ENCODE data around the gene SYNGR2. TPM values are rescaled to one million over a fixed set of nuclear protein-coding genes. Genes with fewer than 3 reads are reported as not detected.

Gene SYNGR2
- total and polyA plus RNA-seq, 12 donors: 92.8 to 200 (median 116) TPM

- no peak overlapping the region for H3K27ac ChIP-seq
- H3K4me1 ChIP-seq: peaks cover 31 to 71% (median 46%) of the 10 kb centered on the region in 9 donors
- no peaks in the 10 kb centered on the region for H3K27me3 ChIP-seq
- no peak for DNase-seq
- intact Hi-C loops (cut with DNase I): no loop called here
- no peak overlapping the region for H3K4me3 ChIP-seq
- 98% methylated on average over 5 of the region's 5 CpGs for WGBS, 2 donors
- no peak for TF ChIP-seq CTCF (IDR thresholded peaks at IDR 0.05)
- ATAC-seq: no peak
- H3K9me3 ChIP-seq: no peaks in the 10 kb centered on the region
- H3K36me3 ChIP-seq: peaks cover 0 to 84% (median 39%) of the 10 kb centered on the region in 9 donors
Measured at GRCh38 chr17:78123258-78123929, 45.0 kb upstream of the SYNGR2 start.

GRCh38 chr17:78124081-78124835 is 44.1 kb upstream of the SYNGR2 start:
- Histone ChIP-seq H3K9me3 (no peaks in the 10 kb centered on the region), H3K27ac (peak overlapping the region in 9 of 10 donors; percentile 89 to 98 (median 96)), H3K27me3 (no peaks in the 10 kb centered on the region), H3K36me3 (peaks cover 0 to 75% (median 35%) of the 10 kb centered on the region in 9 donors), H3K4me3 (peak overlapping the region in 2 of 10 donors; percentile 37 to 97), H3K4me1 (peaks cover 31 to 77% (median 50%) of the 10 kb centered on the region in 9 donors)
- intact Hi-C loops (cut with DNase I): no loop called here
- ATAC-seq (no peak), DNase-seq (peak in 1 of 2 donors; percentile 34)
- 78 to 81% methylated on average over 30 of the region's 30 CpGs for WGBS, 2 donors
- no peak for TF ChIP-seq CTCF (IDR thresholded peaks at IDR 0.05)

GRCh38 chr17:78124836-78125137 is 43.6 kb upstream of the SYNGR2 start:
- peak overlapping the region in 7 of 10 donors; percentile 12 to 97 (median 36) for H3K4me3 ChIP-seq
- TF ChIP-seq CTCF (IDR thresholded peaks at IDR 0.05): no peak
- H3K27ac ChIP-seq: peak overlapping the region in 9 of 10 donors; percentile 89 to 98 (median 96)
- no peak for ATAC-seq
- 76% methylated on average over 12 of the region's 12 CpGs for WGBS, 2 donors
- peaks cover 0 to 70% (median 35%) of the 10 kb centered on the region in 9 donors for H3K36me3 ChIP-seq
- intact Hi-C loops (cut with DNase I): loop anchor here in 5 of 10 donors (5.0 kb wide), 3 partner anchors 48 to 123 kb away; no protein-coding TSS in a partner anchor
- no peaks in the 10 kb centered on the region for H3K27me3 ChIP-seq
- H3K4me1 ChIP-seq: peaks cover 31 to 82% (median 56%) of the 10 kb centered on the region in 9 donors
- no peaks in the 10 kb centered on the region for H3K9me3 ChIP-seq
- no peak for DNase-seq

GRCh38 chr17:78125138-78125913 is 43.1 kb upstream of the SYNGR2 start:
- peaks cover 31 to 87% (median 61%) of the 10 kb centered on the region in 9 donors for H3K4me1 ChIP-seq
- 51 to 63% methylated on average over 38 to 39 of the region's 39 CpGs for WGBS, 2 donors
- no peaks in the 10 kb centered on the region for H3K27me3 ChIP-seq
- DNase-seq: peak in 1 of 2 donors; percentile 21
- ATAC-seq: peak in 3 of 8 donors; percentile 3 to 7 (median 7)
- H3K36me3 ChIP-seq: peaks cover 0 to 65% (median 35%) of the 10 kb centered on the region in 9 donors
- H3K4me3 ChIP-seq: peak overlapping the region in 8 of 10 donors; percentile 12 to 97 (median 36)
- no peak for TF ChIP-seq CTCF (IDR thresholded peaks at IDR 0.05)
- intact Hi-C loops (cut with DNase I): loop anchor here in 5 of 10 donors (5.0 kb wide), 3 partner anchors 47 to 122 kb away; no protein-coding TSS in a partner anchor
- no peaks in the 10 kb centered on the region for H3K9me3 ChIP-seq
- peak overlapping the region; percentile 89 to 98 (median 96) for H3K27ac ChIP-seq
